ENCODE results near the gene BTG1.

The BTG1 gene

DNA sequence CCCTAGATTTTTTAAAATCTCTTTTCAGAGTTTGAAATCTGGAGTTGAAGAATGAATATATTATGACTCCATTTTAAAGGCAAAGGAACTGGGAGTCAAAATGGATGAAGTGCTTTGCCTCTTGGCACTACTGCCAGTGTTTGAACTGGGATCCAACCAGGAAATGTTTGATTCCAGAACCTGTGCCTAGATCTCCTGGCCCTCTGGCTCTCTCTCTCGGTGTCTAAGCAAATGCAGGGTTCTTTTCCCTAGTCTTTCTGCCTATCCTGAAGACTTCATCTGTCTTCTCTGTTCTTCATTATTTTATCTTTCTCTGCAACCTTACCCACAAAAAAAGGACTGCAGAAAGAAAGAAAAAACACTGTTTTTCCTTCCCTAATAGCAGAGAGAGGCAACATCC lies 17.0 kb downstream of the BTG1 start:
- Histone ChIP-seq H3K9me3 (no peaks in the 10 kb centered on the region), H3K36me3 (no peaks in the 10 kb centered on the region), H3K4me3 (no peak overlapping the region), H3K4me1 (peaks cover 0 to 48% (median 14%) of the 10 kb centered on the region in 4 donors), H3K27ac (no peak overlapping the region), H3K27me3 (no peaks in the 10 kb centered on the region)
- no peak for DNase-seq
- intact Hi-C loops (cut with DNase I; ENCODE audit: low total_unique reads): no loop called here
- TF ChIP-seq, protein P1, sequence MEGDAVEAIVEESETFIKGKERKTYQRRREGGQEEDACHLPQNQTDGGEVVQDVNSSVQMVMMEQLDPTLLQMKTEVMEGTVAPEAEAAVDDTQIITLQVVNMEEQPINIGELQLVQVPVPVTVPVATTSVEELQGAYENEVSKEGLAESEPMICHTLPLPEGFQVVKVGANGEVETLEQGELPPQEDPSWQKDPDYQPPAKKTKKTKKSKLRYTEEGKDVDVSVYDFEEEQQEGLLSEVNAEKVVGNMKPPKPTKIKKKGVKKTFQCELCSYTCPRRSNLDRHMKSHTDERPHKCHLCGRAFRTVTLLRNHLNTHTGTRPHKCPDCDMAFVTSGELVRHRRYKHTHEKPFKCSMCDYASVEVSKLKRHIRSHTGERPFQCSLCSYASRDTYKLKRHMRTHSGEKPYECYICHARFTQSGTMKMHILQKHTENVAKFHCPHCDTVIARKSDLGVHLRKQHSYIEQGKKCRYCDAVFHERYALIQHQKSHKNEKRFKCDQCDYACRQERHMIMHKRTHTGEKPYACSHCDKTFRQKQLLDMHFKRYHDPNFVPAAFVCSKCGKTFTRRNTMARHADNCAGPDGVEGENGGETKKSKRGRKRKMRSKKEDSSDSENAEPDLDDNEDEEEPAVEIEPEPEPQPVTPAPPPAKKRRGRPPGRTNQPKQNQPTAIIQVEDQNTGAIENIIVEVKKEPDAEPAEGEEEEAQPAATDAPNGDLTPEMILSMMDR (IDR thresholded peaks at IDR 0.05): no peak

DNA sequence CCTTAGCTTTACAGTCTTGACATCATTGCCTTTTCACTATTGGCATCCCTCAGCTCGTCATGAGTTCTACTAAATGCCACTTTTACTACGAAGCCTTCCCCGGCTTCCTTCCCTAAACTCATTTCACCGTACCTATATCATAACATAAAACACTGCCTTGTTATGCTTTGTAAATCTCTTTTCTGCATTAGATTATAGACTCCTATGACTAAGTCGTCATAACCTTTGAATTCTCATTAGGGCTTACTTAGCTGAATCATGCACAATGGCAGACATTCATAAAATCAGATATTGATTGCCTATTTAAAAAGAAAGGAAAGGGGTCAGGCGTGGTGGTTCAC lies 21.0 kb downstream of the BTG1 start:
- Histone ChIP-seq H3K4me1 (peaks cover 0 to 13% (median 0%) of the 10 kb centered on the region in 4 donors), H3K27me3 (no peaks in the 10 kb centered on the region), H3K9me3 (peaks cover 0 to 9% (median 0%) of the 10 kb centered on the region in 3 donors), H3K27ac (no peak overlapping the region), H3K4me3 (no peak overlapping the region), H3K36me3 (no peaks in the 10 kb centered on the region)
- intact Hi-C loops (cut with DNase I; ENCODE audit: low total_unique reads): no loop called here
- TF ChIP-seq, protein P1 (IDR thresholded peaks at IDR 0.05): no peak
- no peak for DNase-seq

DNA sequence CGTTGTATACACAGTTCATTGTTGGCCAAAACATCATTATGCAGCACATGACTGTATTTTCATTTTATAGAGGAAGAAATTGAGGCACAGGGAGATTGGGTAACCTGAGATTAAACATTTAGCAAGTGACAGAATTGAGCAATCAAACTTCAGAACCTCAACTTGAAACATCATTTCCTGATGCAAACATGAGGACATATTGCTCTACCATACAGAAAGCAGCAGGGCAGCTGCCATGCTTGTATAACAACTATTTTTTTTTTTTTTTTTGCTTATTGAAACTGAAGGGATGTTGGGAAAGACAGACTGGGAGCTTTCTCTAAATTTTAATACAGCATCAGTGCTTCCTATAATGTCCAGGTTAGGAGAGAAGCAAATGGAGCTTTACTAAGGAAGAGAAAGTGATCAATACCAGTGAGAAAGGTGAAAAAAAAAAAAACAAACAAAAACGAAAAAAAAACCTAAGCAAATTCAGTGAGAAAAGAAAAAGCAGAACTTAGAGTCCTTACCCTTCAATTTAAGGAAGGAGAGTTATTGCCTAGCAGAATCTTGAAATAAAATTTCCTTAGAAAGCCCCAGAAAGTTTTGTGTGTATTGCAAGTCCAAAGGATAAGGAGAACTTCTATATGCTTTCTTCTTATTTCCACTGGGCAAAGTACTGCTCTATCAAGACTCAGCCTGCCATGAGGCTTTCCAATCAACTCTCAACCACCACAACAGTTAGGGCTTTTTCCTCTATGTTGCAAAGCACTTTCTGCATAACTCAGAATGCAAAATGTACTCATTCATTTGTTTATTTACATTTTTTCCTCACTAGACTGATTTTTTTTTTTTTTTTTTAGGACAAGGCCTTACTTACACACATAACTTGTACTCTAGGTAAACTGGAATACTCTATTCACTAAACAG lies 21.6 kb downstream of the BTG1 start:
- Histone ChIP-seq H3K9me3 (peaks cover 0 to 15% (median 0%) of the 10 kb centered on the region in 3 donors), H3K36me3 (peaks cover 0 to 6% (median 0%) of the 10 kb centered on the region in 3 donors), H3K4me1 (peaks cover 0 to 12% (median 0%) of the 10 kb centered on the region in 4 donors), H3K27me3 (no peaks in the 10 kb centered on the region), H3K27ac (no peak overlapping the region), H3K4me3 (no peak overlapping the region)
- intact Hi-C loops (cut with DNase I; ENCODE audit: low total_unique reads): no loop called here
- TF ChIP-seq, protein P1 (IDR thresholded peaks at IDR 0.05): no peak
- DNase-seq: no peak

DNA sequence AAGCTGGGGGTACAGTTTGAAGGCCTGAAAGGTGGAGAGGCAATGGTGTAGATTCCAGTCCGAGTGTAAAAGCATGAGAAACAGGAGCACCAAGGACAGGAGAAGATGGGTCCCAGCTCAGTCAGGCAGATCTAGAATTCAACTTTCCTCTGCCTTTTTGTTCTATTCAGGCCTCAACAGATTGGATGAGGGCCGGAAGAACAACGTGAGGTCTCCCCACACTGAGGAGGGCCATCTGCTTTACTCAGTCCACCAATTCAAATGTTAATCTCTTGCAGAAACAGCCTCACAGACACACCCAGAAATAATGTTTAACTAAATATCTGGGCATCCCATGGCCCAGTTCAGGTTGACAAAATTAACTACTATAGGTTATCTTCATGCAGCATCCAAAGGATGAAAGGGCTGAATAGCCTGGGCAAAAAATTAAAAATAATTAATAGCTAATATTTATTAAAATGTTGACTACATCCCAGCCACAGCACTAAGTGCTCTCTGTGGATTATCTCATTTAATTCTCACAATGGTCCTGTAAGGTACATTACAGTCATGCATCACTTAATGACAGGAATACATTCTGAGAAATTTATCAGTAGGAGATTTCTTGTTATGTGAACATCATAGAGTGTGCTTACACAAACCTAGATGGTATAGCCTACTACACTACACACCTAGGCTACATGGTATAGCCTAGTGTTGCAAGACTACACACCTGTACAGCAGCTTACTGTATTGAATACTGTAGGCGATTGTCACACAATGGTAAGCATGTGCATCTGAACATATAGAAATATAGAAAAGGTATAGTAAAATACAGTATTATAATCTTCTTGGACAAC lies 22.5 kb downstream of the BTG1 start:
- peaks cover 0 to 19% (median 0%) of the 10 kb centered on the region in 3 donors for H3K9me3 ChIP-seq
- peaks cover 0 to 6% (median 0%) of the 10 kb centered on the region in 3 donors for H3K36me3 ChIP-seq
- peaks cover 0 to 8% (median 0%) of the 10 kb centered on the region in 4 donors for H3K4me1 ChIP-seq
- no peak overlapping the region for H3K27ac ChIP-seq
- no peak for DNase-seq
- intact Hi-C loops (cut with DNase I; ENCODE audit: low total_unique reads): no loop called here
- H3K27me3 ChIP-seq: no peaks in the 10 kb centered on the region
- H3K4me3 ChIP-seq: no peak overlapping the region
- TF ChIP-seq, protein P1 (IDR thresholded peaks at IDR 0.05): no peak

DNA sequence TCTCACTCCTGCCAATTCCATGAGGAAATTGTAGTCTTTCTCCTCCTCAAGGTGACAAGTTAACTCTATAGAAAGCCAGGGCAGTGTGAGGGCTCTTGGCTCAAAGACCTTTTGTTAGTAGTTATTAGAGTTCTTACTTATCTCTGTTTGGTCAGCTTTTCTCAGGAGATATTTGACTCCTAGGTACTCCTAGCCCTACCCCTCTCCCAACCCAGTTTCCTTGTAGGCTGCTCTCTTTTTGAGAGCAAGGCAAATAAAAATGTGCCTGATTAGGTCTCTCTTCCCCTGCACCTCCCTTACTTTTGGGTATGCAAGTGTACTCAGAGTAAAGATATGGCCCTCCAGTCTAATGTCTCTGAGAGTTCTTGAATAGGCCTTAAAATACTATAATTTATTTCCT lies 23.8 kb downstream of the BTG1 start:
- intact Hi-C loops (cut with DNase I; ENCODE audit: low total_unique reads): no loop called here
- TF ChIP-seq, protein P1 (IDR thresholded peaks at IDR 0.05): no peak
- no peaks in the 10 kb centered on the region for H3K27me3 ChIP-seq
- peaks cover 0 to 8% (median 0%) of the 10 kb centered on the region in 4 donors for H3K4me1 ChIP-seq
- H3K4me3 ChIP-seq: no peak overlapping the region
- no peak overlapping the region for H3K27ac ChIP-seq
- peaks cover 0 to 19% (median 0%) of the 10 kb centered on the region in 3 donors for H3K9me3 ChIP-seq
- no peak for DNase-seq
- H3K36me3 ChIP-seq: peaks cover 0 to 6% (median 0%) of the 10 kb centered on the region in 3 donors

All from tibial artery (tissue), 4 donors.